NCI-H446 (cell line): ENCODE results near the gene GDPD5.
"Not testable (repeated sequence)": the region's sequence is repeated elsewhere in the genome, so short reads cannot be mapped to it uniquely, and the experiment has no call there.

Experiments
- DNase-seq, 2 experiments: peaks; one replicate each; lab custom pipeline; 2025; lab: John Stamatoyannopoulos, UW

The GDPD5 gene

DNA sequence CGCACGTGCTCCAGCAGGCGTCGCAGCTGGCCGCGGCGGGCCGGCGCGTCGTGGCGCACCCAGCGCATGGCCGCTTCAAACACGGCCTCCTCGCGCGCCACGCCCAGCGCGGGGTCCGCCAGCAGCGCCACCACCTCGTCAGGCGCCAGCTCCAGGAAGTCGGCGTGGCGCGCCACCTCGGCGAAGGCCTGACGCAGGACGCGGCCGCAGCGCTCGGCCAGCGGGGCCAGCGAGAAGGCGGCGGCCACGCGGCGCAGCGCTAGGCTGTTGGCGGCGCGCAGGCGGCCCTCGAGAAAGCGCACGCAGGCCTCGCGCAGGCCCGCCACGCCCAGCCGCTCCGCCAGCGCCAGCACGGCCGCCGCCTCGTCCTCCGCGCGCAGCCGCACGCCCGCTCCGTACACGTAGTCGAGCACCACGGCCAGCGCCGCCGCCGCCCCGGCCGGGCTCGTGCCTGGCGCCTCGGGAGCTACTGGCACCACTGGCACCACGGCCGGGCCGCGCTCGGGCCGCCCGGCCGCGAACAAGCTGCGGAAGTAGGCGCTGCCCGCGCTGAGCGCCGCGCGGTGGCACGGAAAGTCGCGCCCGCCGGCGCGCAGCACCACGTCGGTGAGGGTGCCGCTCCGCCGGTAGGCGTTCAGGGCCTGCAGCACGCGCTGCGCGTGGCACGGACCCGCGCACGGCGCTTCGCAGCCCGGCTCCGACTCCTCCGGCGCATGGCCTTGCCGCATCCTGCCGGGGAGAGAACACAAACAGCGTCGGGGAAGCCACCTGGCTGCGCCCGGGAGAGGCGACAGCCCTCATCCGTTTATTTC lies 95.6 kb downstream of the GDPD5 start:
- no peak for DNase-seq

DNA sequence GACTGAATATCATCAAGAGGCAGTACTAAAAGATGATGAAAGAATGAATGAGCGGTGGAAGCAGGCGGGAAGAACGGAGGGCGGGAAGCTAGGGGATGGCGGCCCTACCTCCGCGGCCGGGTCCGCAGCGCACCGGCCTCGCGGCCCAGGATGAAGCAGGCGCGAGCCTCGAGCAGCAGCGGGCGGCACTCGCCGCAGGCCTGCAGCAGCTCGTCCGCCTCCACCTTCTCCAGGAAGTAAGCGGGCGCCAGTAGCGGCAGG lies 96.2 kb downstream of the GDPD5 start:
- no peak for DNase-seq

DNA sequence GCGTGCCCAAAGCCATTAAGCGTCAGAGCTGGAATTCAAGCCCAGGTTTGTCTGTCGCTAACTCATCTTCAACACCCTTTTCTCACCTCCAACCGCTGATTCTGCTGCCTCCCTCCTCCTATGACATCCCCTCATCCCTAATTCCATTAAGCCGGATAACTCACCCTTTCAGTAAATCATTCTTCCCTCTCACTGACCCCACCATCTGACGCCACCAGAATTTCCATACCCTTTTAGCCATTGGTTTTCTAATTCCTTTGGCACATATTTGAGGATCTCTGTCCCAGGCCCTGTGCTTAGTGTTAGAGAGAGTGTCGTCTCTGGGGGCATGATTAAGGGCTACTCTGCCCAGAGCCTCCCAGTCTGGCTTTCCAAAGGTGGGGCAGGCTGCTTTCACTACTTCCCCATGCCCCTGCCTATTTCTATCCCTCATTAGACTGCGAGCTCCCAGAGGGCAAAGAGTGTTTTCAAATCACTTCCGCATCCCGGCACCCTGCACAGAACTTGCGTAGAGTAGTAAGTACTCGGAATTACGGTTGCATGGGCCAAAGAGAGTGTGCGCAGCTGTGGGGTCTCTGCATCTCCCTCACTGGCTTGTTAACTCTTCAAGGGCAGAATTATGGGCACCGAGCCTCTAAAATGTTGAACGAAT lies 96.6 kb downstream of the GDPD5 start:
- DNase-seq, result no peak

DNA sequence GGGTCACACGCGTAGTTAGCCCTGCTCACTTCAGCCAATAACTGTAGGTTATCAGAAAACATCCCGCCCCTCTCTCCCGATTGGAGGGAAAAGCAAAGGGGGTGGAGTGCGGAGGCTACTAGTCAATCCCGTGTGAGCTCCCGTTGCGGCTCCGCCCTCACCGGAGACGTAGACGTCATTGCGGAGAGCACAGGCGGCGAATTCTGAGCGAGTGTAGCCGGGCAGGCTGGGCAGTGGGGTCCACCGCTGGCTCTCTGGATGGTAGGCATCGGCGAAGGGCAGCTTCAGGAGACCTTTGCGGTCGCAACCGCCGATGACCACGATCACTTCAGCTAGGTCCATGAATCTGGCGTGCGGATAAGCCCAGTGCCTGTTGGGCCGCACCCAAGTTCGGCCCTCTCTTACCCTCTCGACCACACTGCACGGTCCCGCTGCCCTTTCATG lies 97.4 kb downstream of the GDPD5 start:
- no peak for DNase-seq

DNA sequence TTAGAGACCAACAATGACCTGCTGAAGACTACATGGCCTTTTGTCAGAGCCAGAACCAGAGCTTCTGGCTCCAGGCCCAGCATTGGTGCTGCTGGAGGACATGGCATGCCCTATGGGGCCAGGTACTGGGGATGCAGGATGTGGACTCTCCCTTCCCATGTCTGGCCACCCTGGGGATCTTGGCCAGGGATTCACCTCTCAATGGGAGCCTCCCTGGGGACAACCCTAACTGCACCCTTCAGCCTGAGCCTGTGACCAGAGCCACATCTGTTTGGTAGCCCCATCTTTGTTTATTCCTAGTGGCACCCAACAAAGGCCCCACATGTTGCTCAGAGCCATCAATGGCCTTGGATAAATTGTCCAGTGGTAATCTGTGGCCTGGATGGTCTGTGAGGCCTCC lies 98.6 kb downstream of the GDPD5 start:
- DNase-seq, result no peak

DNA sequence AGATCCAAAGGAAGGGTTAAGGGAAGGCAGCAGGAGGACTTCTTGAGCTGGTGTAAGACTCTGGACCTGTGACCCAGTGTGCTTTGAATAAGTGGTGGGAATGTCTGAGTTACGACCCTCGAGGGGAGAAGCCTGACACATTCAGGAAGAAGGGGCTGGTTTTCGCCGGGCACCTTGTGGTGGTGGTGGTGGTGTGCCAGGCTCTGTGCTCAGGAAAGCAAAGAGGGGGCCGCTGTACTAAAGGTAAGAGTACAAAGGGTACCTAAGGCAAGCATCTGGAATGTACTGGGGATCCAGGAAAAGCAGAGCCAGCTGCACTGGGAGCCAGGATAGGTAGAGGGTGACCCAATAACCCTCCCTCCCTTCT lies 99.0 kb downstream of the GDPD5 start:
- no peak for DNase-seq

DNA sequence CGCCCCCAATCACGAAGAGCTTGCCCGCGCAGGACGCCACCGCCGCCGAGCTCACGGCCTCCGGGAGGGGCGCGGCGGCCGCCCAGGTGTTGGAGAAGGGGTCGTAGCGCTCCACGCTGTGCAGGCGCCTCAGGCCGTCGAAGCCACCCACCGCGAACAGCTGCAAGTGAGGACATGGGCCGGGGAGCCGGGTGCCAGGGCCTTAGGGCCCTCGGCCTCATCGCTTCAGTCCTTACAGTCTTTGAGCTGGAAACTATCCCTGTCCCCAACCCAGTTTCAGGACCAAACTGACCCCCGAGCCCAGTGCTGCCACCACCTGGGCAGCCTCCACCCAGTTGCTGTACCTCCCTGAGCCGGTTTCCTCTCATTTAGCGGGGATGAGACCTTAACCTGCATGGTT lies 100.3 kb downstream of the GDPD5 start:
- DNase-seq, result no peak

DNA sequence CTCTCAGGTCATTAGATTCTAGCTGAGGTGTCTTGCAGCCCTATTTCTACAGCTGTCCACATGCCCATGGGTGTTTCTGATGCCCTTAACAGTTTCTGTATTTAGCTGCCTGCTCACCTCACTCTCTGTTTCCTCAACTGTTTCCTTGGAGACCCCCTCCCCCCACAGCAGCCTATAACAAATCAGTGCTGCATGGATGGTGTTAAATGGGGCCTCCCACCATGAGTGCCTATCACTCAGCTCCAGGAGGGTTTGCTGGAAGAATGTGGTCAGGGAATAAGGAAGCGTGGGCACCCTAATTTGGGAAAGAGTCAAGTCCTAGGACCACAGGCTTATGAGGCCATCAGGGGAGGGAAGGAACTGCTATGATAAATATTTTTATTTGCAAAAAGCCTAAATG lies 101.3 kb downstream of the GDPD5 start:
- DNase-seq, result no peak

DNA sequence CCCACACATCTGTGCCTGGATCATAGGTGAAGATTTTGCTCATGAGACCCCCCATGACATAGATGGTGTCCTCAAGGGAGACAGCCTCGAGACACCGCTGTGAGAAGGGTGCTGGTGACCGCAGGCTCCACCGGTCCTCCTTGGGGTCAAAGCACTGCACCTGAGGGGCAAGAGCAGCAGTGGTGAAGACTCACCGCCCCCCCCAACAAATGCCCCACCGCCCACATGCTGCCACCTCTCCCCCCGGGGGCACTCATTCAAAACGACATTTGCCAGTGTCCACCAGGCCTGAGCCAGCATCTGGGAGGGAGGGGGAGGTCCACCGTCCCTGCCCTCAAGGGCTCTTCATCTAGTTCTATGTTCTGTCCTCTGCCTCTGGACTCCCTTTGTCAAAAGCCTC lies 102.0 kb downstream of the GDPD5 start:
- no peak for DNase-seq

DNA sequence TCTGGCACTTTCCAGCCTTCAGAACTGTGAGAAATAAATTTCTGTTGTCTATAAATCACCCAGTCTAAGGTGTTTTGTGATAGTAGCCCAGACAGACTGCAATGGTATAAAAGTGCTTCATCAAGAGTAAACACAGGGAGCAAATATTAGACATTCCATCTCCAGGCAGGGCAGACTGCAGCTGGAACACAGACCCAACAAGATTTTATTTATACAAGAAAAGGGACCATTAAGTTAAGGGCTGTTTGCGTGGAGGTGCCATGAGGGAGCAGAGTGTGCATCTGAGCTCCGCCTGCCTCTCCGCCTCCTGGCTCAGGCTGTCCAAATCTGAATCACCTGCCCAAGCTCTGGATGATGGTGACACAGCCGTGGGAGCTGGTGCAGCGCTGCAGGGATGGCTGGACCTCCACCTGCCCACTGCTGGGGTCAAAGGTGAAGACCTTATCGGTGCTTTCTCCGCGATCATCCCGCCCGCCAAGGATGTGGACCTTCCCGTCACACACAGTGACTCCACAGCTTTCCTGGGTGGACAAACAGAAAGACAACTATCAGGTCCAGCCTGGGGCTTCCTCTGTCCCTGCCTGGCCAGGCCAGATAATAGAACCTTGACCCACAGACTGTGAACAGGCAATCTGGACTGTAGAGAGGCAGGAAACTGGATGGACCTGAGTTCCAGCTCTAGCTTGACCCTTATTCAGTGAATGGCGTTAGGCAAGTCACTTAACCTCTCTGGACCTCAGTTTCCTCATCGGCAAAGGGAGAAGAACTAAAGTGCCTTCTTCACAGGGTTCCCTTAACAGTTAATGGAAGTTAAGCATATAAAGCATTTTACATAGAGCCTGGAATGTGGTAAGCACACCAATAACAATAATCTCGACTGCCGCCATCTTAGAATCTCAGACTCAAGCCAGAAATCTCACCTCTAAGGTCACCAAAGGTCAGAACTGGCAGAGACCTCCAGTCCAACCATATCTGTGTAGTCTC lies 103.2 kb downstream of the GDPD5 start:
- DNase-seq, result no peak

DNA sequence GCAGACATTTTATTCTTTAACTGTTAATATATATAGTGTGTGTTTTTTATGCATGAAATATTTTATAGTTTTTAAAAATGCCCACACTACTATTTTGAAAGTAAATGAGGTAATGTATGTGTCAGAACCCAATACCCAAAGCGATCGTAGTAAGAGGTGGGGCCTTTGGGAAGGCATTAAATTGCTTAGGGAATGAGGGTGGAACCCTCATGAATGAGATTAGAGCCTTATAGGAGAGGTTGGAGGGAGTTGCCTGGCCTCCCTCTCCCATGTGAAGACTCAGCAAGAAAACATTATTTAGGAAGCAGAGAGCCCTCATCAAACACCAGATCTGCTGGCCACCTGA lies 103.9 kb downstream of the GDPD5 start:
- no peak for DNase-seq

DNA sequence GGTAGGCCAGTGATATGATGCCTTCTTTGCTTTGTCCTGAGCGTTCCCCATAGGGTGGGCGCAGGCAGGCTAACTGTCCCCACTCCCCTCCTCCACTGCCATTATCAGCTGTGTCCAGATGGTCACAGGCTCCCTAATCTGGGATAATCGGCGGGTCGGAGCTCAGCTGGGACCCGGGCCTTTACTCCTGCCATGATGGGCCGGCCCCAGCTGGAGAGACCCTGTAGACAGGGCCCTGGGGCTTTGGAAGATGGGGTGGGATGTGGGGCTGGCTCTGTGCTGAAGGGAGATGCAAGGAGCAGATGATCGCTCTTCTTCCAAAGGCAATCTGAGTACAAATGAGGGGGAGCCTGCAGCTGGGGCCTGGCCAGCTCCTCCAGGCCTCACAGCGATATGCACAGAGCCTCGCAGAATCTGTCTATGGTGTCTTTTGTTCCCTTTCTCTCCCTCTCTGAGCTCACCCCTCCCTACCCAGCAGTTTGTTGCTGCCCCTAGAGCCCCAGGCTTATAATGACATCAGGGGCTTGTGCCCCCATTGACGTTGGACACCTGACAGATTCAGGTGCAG lies 104.6 kb downstream of the GDPD5 start:
- no peak for DNase-seq

DNA sequence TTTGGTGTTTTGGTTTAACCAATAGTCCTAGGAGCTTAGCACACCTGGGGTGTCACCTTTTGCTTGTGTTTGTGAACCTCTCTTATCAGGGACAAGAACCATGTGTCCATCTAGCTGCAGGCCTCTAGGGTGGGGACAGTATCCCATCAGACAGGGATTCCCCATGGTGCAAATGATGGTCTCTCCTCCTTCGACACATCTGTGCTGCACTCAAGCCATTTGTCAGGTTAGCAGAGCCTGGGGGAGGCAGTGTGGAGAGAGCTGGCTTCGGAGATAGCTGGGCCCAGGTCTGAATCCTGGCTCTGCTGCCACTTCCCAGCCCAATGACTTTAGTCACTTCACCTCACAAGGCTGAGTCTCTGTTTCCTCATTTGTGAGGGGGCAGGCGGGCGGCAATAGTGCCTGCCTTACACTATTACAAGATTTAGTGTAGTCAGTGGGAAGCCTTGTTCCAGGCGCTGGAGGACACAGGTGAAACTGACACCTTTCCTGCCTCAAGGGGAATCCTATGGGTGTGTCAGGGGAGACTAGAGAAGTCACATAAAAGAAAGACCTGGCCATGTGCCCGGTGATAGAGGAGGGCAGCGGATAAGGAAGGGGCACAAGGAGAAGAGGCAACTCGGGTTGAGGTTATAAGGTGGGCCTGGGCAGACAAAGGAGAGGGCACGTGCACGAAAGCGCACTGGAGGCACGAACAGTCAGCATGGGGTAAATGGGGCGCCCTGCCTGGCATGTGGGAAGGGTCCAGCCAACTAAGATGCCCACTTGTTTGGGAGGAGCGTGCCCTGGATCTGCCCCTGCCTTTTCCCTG lies 105.3 kb downstream of the GDPD5 start:
- no peak for DNase-seq

DNA sequence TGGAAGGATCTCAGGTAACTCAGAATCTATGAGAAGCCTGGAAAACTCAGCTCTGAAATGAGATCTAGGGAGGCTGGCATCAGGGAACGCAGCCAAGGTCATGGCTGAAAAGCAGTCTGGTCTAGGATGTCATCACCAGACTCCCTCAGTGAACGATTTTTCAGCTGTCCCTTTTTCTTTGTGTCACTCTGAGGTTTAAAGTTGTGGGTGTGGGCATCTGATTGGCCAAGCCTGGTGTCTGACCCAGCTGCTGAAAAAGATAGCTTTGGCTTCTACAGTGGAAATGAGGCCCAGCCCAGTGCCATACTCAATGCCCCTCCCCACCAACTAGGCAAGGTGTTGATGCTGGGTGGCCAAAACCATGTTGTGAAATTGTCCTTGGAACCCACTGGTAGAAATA lies 111.9 kb downstream of the GDPD5 start:
- no peak for DNase-seq

DNA sequence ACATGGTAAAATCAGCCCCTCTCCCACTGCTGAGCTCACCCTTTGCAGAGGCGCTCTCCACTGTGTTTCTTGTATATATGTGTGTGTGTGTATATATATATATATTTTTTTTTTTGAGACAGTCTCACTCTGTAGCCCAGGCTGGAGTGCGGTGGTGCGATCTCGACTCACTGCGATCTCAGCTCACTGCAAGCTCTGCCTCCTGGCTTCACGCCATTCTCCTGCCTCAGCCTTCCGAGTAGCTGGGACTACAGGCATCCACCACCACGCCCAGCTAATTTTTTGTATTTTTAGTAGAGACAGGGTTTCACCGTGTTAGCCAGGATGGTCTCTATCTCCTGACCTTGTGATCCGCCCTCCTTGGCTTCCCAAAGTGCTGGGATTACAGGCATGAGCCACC lies 112.6 kb downstream of the GDPD5 start:
- not testable (repeated sequence) for DNase-seq

DNA sequence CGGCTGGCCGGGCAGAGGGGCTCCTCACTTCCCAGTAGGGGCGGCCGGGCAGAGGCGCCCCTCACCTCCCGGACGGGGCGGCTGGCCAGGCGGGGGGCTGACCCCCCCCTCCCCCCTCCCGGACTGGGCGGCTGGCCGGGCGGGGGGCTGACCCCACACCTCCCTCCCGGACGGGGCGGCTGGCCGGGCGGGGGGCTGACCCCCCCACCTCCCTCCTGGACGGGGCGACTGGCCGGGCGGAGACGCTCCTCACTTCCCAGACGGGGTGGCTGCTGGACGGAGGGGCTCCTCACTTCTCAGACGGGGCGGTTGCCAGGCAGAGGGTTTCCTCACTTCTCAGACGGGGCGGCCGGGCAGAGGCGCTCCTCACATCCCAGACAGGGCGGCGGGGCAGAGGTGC lies 115.8 kb downstream of the GDPD5 start:
- not testable (repeated sequence) for DNase-seq

DNA sequence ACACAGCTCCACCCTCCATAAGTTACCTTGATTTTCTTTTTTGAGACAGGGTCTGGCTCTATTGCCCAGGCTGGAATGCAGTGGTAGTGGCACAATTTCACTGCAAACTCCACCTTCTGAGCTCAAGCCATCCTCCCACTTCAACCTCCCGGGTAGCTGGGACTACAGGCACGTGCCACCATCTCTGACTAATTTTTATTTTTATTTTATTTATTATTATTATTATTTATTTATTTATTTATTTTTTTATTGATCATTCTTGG lies 116.9 kb downstream of the GDPD5 start:
- no peak for DNase-seq

DNA sequence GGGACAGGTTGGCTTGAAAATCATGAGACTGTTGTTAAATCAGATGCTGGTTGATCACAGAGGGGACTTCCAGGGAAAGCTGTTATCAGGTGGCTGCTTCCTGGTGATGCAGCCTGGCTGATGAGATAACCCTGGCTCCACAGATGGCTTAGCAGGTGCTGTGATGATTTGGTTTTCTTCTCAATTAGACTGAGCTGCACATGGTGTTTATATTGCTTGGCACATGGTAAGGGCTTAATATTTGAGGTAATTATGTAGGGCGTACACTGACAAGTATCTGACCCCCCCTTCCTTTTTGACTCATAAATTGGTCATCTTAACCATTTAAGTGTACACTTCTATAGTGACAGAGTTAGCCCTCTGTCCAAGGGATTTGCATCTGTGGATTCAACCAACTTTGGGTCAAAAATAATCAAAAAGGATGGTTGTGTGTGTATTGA lies 119.4 kb downstream of the GDPD5 start:
- DNase-seq, result no peak

DNA sequence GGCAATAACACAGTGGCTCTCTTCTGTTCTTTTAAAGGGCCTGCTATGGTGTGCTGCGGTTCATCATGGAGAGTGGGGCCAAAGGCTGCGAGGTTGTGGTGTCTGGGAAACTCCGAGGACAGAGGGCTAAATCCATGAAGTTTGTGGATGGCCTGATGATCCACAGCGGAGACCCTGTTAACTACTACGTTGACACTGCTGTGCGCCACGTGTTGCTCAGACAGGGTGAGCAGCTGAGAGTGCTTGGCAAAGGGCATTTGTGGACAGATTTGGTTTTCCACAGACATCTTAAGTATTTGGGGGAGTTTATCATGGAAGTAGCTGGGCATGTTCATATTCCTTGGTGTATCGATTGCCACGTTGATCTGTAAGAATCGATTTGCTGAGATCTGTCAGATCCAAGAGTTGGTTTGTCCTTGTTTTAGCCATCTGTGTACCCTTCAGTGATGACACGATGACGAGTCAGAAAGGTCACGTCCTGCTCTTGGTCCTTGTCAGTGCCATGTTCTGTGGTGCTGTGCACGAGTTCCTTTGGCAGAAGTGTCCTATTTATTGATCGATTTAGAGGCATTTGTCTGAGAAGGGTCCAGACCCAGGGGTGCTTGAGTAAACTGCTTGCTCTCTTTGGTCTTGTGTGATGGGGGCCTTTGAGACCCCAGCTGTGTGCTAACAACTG lies 121.6 kb downstream of the GDPD5 start:
- DNase-seq, result no peak

DNA sequence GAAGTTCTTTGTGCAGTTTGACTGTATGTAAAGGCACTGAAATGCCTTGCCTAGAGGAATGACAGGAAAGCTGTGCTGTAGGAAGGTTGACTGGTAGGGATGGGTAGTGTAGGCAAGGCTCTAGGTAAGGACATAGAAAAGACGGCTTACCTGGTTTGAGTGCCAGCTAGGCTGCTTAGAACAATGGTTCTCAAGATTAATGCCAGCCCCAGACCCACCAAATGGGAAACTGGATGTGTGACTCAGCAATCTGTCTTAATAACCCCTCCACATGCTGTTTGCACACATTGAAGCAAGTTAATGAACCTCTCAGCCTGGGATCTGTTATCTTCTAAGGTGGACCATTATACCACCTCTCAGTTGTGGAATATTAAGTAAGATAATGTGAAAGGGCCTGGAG lies 122.7 kb downstream of the GDPD5 start:
- DNase-seq, result no peak

DNA sequence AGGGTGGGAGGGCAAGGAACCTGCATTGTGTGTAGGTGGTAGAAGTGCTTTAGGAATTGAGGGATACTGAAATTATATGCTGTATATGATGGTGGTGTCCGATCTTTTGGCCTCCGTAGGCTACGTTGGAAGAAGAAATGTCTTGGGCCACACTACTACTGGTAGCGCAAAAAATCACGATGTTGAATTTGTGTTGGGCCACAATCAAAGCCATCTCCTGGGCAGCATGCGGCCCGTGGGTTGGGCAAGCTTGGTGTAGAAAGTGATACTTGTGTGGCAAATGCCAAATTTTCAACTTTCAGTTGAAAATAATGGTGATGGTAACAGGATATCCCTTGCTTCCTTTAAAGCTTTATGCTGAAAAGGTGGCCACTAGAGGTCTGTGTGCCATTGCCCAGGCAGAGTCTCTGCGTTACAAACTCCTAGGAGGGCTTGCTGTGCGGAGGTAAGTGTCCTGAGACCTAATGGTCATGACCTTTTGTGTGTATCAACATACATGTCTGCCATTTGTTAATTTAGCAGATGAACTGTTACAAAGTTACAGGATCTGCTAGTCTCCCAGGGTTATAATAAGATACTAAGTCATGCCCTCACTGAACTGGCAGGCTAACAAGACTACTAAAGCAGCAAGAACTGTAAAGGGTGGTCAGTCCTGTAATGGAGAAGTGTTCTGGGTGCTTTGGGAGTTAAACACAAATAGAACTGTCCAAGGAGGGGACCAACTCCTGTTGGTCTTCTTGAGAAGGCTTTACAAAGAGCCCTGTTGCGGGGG lies 123.6 kb downstream of the GDPD5 start:
- no peak for DNase-seq
